Suprapubic skin (tissue), 4 donors: ENCODE measurements around the gene PEAK3. TPM values are rescaled to one million over a fixed set of nuclear protein-coding genes. Genes with fewer than 3 reads are reported as not detected.

Experiments
- DNase-seq, 2 donors: peaks; one replicate each; pipeline ENCODE4 v3.0.0-alpha.2; 2019; ENCODE audit warnings: low spot score in 2 of 2
- H3K27ac ChIP-seq: fragments of 200-600 bp; sonication (generic); one replicate; pipeline ENCODE4 v1.5.1; 2019
- H3K27me3 ChIP-seq: fragments of 200-600 bp; sonication (generic); one replicate; pipeline ENCODE4 v1.5.1; 2019
- H3K36me3 ChIP-seq: fragments of 200-600 bp; sonication (generic); one replicate; pipeline ENCODE4 v1.5.1; 2019
- H3K4me1 ChIP-seq: fragments of 200-600 bp; sonication (generic); one replicate; pipeline ENCODE4 v1.5.1; 2019
- H3K4me3 ChIP-seq: fragments of 200-600 bp; sonication (generic); one replicate; pipeline ENCODE4 v1.5.1; 2019; ENCODE audit warnings: mild to moderate bottlenecking
- H3K9me3 ChIP-seq: fragments of 200-600 bp; sonication (generic); one replicate; pipeline ENCODE4 v1.5.1; 2019
- CTCF ChIP-seq, 2 donors: fragments of 200-600 bp in 1 of 2; fragments of 450-650 bp in 1 of 2; sonication (generic) in 1 of 2; IDR thresholded peaks; one replicate each; pipeline ENCODE4 v1.5.1; 2016 to 2019; ENCODE audit warnings: antibody characterized with exemption in 2 of 2, mild to moderate bottlenecking in 1 of 2, moderate library complexity in 1 of 2
- EP300 ChIP-seq: sonication (generic); formaldehyde crosslinking; IDR thresholded peaks from one replicate; pipeline ENCODE4 v1.6.1; 2017; ENCODE audit warnings: antibody characterized with exemption
- POLR2A ChIP-seq, 2 donors: fragments of 450-650 bp; IDR thresholded peaks; one replicate each; pipeline ENCODE4 v1.6.1; 2017; ENCODE audit warnings: antibody characterized with exemption in 2 of 2, mild to moderate bottlenecking in 2 of 2, moderate library complexity in 2 of 2
- POLR2AphosphoS5 ChIP-seq, 3 donors: sonication (generic); formaldehyde crosslinking; IDR thresholded peaks; one replicate each; pipeline ENCODE4 v1.6.1; 2017; ENCODE audit warnings: antibody characterized with exemption in 3 of 3
- WGBS: methylation state at CpG from one replicate; pipeline ENCODE4 v1.1.5; 2018; 5-methylcytosine and 5-hydroxymethylcytosine counted together
- total RNA-seq, 4 donors: library from RNA; depleted of rRNA; stranded (reverse); fragments of >200 nt; gene quantifications; one replicate each; pipeline ENCODE4 v1.1.0, GENCODE V29; 2016

Gene PEAK3
- total RNA-seq, 4 donors from 2014 or later: 0.55 to 1.4 TPM; not detected in 2

GRCh38 chr19:2253106-2254063 lies 28.6 kb downstream of the PEAK3 start:
- DNase-seq: no peak
- Histone ChIP-seq H3K9me3 (no peaks in the 10 kb centered on the region), H3K4me3 (peak overlapping the region; percentile 37), H3K4me1 (peaks cover 44% of the 10 kb centered on the region), H3K27ac (no peak overlapping the region), H3K36me3 (peaks cover 9% of the 10 kb centered on the region), H3K27me3 (peaks cover 51% of the 10 kb centered on the region)
- TF ChIP-seq POLR2A (IDR thresholded peaks at IDR 0.05) (no peak), EP300 (no peak), CTCF (IDR thresholded peaks at IDR 0.05) (no peak)
- 44% methylated on average over 5 of the region's 77 CpGs for WGBS

- Histone ChIP-seq H3K27me3 (peaks cover 51% of the 10 kb centered on the region), H3K9me3 (no peaks in the 10 kb centered on the region), H3K36me3 (peaks cover 15% of the 10 kb centered on the region), H3K27ac (no peak overlapping the region), H3K4me1 (peaks cover 44% of the 10 kb centered on the region), H3K4me3 (peak overlapping the region; percentile 37)
- DNase-seq: no peak
- TF ChIP-seq POLR2A (IDR thresholded peaks at IDR 0.05) (no peak), CTCF (IDR thresholded peaks at IDR 0.05) (no peak), POLR2AphosphoS5 (IDR thresholded peaks at IDR 0.05) (no peak), EP300 (no peak)
- WGBS: 11% methylated on average over 14 of the region's 18 CpGs
Observed at GRCh38 chr19:2252797-2253105, 29.2 kb downstream of the PEAK3 start.

GRCh38 chr19:2252055-2252796 lies 29.7 kb downstream of the PEAK3 start:
- H3K4me3 ChIP-seq: peak overlapping the region; percentile 37

GRCh38 chr19:2251106-2252054 lies 30.6 kb downstream of the PEAK3 start:
- Histone ChIP-seq H3K36me3 (peaks cover 29% of the 10 kb centered on the region), H3K4me3 (peak overlapping the region; percentile 37), H3K4me1 (peaks cover 44% of the 10 kb centered on the region), H3K27me3 (peaks cover 51% of the 10 kb centered on the region), H3K27ac (no peak overlapping the region), H3K9me3 (no peaks in the 10 kb centered on the region)
- TF ChIP-seq POLR2A (IDR thresholded peaks at IDR 0.05): no peak
- no peak for TF ChIP-seq POLR2AphosphoS5 (IDR thresholded peaks at IDR 0.05)
- TF ChIP-seq CTCF (IDR thresholded peaks at IDR 0.05): no peak
- no peak for TF ChIP-seq EP300
- DNase-seq: no peak
- WGBS: 12% methylated on average over 5 of the region's 125 CpGs

More at GRCh38 chr19:2252055-2252796, 29.7 kb downstream of the PEAK3 start:
- TF ChIP-seq EP300 (no peak), CTCF (IDR thresholded peaks at IDR 0.05) (no peak), POLR2A (IDR thresholded peaks at IDR 0.05) (no peak), POLR2AphosphoS5 (IDR thresholded peaks at IDR 0.05) (no peak)
- Histone ChIP-seq H3K36me3 (peaks cover 20% of the 10 kb centered on the region), H3K9me3 (no peaks in the 10 kb centered on the region), H3K27ac (no peak overlapping the region), H3K27me3 (peaks cover 51% of the 10 kb centered on the region), H3K4me1 (peaks cover 44% of the 10 kb centered on the region)
- DNase-seq: no peak
- WGBS: 8% methylated on average over 53 of the region's 74 CpGs
